ENCODE data around the gene TOPORS. TPM values are rescaled to one million over a fixed set of nuclear protein-coding genes. Genes with fewer than 3 reads are reported as not detected.
"Not testable (repeated sequence)": the region's sequence is repeated elsewhere in the genome, so short reads cannot be mapped to it uniquely, and the experiment has no call there.

The TOPORS gene
- total RNA-seq, 4 donors from 2014 or later, result 18.1 to 21.5 (median 18.3) TPM

DNA sequence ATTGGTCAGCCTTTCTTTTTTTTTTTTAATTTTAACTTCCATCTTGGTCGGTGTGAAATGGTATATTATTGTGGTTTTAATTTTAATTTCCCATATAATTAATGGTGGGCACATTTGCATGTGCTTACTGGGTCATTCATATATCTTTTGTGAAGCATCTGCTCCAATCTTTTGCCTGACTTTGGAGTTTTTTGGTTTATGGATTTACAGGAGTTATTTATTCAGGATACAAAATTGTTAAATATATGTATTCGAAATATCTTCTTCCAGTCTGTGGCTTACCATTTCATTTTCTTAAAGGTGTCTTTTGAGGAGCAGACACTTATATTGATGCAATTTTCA, 25.7 kb downstream of the TOPORS start:
- TF ChIP-seq, protein P1, sequence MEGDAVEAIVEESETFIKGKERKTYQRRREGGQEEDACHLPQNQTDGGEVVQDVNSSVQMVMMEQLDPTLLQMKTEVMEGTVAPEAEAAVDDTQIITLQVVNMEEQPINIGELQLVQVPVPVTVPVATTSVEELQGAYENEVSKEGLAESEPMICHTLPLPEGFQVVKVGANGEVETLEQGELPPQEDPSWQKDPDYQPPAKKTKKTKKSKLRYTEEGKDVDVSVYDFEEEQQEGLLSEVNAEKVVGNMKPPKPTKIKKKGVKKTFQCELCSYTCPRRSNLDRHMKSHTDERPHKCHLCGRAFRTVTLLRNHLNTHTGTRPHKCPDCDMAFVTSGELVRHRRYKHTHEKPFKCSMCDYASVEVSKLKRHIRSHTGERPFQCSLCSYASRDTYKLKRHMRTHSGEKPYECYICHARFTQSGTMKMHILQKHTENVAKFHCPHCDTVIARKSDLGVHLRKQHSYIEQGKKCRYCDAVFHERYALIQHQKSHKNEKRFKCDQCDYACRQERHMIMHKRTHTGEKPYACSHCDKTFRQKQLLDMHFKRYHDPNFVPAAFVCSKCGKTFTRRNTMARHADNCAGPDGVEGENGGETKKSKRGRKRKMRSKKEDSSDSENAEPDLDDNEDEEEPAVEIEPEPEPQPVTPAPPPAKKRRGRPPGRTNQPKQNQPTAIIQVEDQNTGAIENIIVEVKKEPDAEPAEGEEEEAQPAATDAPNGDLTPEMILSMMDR (IDR thresholded peaks at IDR 0.05), result no peak
- TF ChIP-seq POLR2A (IDR thresholded peaks at IDR 0.05), result no peak
- intact Hi-C loops (cut with DNase I; ENCODE audit: low total_unique reads), result no loop called here
- no peak for DNase-seq (ENCODE audit: low spot score in 2 of 2)
- WGBS, 2 donors, result 12 to 13% methylated on average over 2 of the region's 2 CpGs
- H3K4me3 ChIP-seq (ENCODE audit: low read depth, poor library complexity, severe bottlenecking), result peak overlapping the region; percentile 58

DNA sequence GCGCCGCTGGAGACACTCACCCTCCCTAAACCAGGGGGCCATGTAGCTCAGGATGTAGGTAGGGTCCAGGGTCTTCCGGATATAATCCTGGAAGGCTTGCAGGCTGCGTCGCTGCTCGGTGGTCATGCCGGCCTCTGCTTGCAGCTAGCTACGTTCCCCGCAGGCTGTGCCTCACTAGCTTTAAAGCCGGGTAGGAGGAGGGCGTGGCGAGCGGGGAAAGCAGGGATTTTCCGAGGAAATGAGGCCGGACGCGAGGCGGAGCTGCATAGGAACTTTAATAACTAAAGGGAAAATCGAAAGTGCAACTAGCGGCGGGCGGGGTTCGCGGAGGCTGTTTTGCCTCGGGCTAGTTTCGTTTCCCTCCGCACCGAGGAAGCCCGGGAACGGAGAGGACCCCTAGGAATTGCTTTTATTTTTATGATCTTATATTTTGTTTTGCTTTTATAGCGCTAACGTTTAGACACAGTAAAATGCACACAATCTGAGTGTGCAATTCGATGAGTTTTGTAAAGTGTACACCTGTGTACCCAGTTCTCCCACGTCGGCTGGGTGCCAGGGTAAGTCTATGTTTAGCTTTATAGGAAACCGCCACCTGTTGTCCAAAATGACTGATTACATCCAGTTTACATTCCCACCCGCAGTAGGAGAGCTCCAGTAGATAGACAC, 26.2 kb downstream of the TOPORS start, which contains the start of gene RIGI:
TSS of gene RIGI (minus strand) at position 156 of the 666 bp plus-strand sequence. CDS start at position 126, 30 bp downstream.
- H3K4me3 ChIP-seq (ENCODE audit: low read depth, poor library complexity, severe bottlenecking), result peak within 1 kb of the TSS; percentile 58
- TF ChIP-seq, protein P1 (IDR thresholded peaks at IDR 0.05), result peak in 1 of 3 donors; percentile 12
- TF ChIP-seq POLR2A (IDR thresholded peaks at IDR 0.05), result no peak
- intact Hi-C loops (cut with DNase I; ENCODE audit: low total_unique reads), result no loop called here
- peak; percentile 92 to 98 for DNase-seq (ENCODE audit: low spot score in 2 of 2)
- 1% methylated on average over 37 of the region's 37 CpGs for WGBS, 2 donors

DNA sequence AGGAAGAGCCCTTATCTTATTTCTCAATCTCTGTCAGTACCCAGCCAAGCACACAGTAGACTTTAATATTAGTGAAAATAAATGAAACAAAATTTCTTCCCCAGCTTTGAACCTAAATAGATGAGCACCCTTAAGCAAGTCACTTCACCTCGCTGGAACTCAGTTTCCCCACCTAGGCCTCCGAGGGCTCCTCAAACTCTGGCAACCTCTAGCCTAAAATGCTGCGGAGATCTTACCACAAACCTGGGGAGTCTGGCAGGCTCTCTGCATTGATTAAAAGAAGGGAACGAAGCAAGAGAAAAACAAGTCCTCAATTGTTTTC, 26.7 kb downstream of the TOPORS start:
- TF ChIP-seq, protein P1 (IDR thresholded peaks at IDR 0.05), result no peak
- TF ChIP-seq POLR2A (IDR thresholded peaks at IDR 0.05), result no peak
- H3K4me3 ChIP-seq (ENCODE audit: low read depth, poor library complexity, severe bottlenecking), result peak overlapping the region; percentile 58
- WGBS, 2 donors, result 0% methylated on average over 4 of the region's 4 CpGs
- DNase-seq (ENCODE audit: low spot score in 2 of 2), result no peak
- intact Hi-C loops (cut with DNase I; ENCODE audit: low total_unique reads), result no loop called here

DNA sequence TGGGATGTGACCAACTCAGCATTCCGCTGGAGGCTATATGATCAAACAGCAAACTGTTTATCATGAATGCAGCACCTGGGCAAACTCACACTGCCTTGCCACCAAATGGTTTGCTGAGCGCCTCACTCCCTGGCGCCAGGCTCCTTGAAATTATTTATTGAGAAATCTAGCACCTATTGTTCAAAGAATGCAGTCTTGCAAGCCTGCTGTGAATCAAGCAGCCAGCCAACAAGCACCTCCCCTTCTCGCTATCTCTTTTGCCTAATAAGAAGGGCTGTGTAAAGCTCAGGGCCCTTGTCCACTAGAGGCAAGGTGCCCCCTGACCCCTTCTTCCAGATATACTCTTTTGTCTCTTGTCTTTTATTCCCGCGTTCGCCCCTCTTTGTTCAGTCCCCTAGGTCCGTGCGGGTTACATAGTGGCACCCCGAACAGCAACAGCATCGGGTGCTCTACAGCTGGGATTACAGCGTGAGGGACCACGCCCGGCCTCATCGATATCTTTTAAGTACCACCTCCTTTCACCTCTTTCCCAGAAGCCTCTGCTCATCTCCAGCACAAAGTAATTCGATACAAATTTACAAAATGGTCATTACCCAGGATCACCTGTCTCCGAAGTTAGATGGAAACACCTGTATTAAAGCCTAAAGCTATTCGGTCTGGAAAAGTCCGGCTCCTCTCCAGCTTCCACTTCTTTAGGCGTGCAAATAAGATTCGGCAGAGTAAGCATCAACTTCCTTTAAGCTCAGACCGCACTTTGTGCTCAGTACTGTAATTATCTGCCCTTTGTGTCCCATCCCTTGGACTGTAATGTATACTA, 27.3 kb downstream of the TOPORS start:
- TF ChIP-seq POLR2A (IDR thresholded peaks at IDR 0.05), result no peak
- TF ChIP-seq, protein P1 (IDR thresholded peaks at IDR 0.05), result no peak
- intact Hi-C loops (cut with DNase I; ENCODE audit: low total_unique reads), result no loop called here
- DNase-seq (ENCODE audit: low spot score in 2 of 2), result peak in 1 of 2 donors; percentile 24
- 13% methylated on average over 22 of the region's 22 CpGs for WGBS, 2 donors
- peak overlapping the region; percentile 58 for H3K4me3 ChIP-seq (ENCODE audit: low read depth, poor library complexity, severe bottlenecking)

DNA sequence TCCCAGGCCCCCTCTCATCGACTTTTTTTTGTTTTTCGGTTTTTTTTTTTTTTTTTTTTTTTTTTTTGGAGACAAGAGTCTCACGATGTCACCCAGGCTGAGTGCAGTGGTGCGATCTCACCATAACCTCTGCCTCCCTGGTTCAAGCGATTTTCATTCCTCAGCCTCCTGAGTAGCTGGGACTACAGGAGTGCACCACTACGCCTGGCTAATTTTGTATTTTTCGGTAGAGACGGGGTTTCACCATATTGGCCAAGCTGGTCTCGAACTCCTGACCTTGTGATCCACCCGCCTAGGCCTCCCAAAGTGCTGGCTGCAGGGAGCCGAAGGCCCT, 27.9 kb downstream of the TOPORS start:
- DNase-seq (ENCODE audit: low spot score in 2 of 2); intact Hi-C loops (cut with DNase I; ENCODE audit: low total_unique reads); H3K4me3 ChIP-seq (ENCODE audit: low read depth, poor library complexity, severe bottlenecking): not testable (repeated sequence)
- 68 to 74% methylated on average over 11 of the region's 11 CpGs for WGBS, 2 donors

DNA sequence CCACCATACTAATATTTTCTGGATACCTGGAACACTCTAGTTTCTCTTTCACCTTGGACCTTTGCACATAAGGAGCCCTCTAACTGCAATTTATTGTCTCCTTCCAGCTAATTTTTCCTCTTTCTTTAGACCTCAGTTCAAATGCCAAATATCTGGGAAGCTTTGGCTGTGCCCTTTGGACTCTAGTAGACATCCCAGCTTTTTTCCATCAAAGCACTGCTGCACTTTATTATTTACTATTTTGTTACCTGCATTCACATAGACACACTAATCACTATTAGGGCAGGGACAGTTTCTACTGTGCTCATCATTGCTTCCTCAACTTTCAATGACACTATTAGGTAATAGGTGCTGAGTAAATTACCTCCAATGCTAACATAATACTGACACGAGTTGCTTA, 28.5 kb downstream of the TOPORS start:
- TF ChIP-seq, protein P1 (IDR thresholded peaks at IDR 0.05), result no peak
- no peak for TF ChIP-seq POLR2A (IDR thresholded peaks at IDR 0.05)
- 70 to 77% methylated on average over 1 of the region's 1 CpG for WGBS, 2 donors

More for the DNA sequence above, 28.5 kb downstream of the TOPORS start:
- DNase-seq (ENCODE audit: low spot score in 2 of 2), result no peak
- no peak overlapping the region for H3K4me3 ChIP-seq (ENCODE audit: low read depth, poor library complexity, severe bottlenecking)
- intact Hi-C loops (cut with DNase I; ENCODE audit: low total_unique reads), result no loop called here
